Heart right ventricle (tissue), 16 donors: Measurements from ENCODE around the gene ARHGEF12. TPM values are rescaled to one million over a fixed set of nuclear protein-coding genes. Genes with fewer than 3 reads are reported as not detected.

ENCODE experiments used
- ATAC-seq, 8 donors: fragments of 200-7000 bp; cut with Tn5 transposase; one replicate each; pipeline ENCODE4 v1.9.1; 2020; ENCODE audit warnings: mild to moderate bottlenecking in 8 of 8, moderate library complexity in 8 of 8, moderate number of reproducible peaks in 1 of 8
- DNase-seq, 2 donors: peaks; one replicate each; pipeline ENCODE4 v3.0.0-alpha.2; 2020
- H3K27ac ChIP-seq, 10 donors: fragments of 200-600 bp; sonication (generic) in 2 of 10; one replicate each; pipeline versions ENCODE4 v1.5.0 to v1.8.0; 2020 to 2022; ENCODE audit warnings: mild to moderate bottlenecking in 3 of 10
- H3K27me3 ChIP-seq, 7 donors: fragments of 200-600 bp; one replicate each; pipeline ENCODE4 v1.8.0; 2021 to 2022; ENCODE audit warnings: mild to moderate bottlenecking in 2 of 7
- H3K36me3 ChIP-seq, 9 donors: fragments of 200-600 bp; sonication (generic) in 1 of 9; one replicate each; pipeline versions ENCODE4 v1.5.0 to v1.8.0; 2020 to 2022; ENCODE audit warnings: mild to moderate bottlenecking in 2 of 9
- H3K4me1 ChIP-seq, 9 donors: fragments of 200-600 bp; sonication (generic) in 1 of 9; one replicate each; pipeline versions ENCODE4 v1.5.0 to v1.8.0; 2020 to 2022; ENCODE audit warnings: mild to moderate bottlenecking in 4 of 9
- H3K4me3 ChIP-seq, 10 donors: fragments of 200-600 bp; sonication (generic) in 2 of 10; one replicate each; pipeline versions ENCODE4 v1.5.0 to v1.8.0; 2020 to 2022; ENCODE audit warnings: mild to moderate bottlenecking in 7 of 10, moderate library complexity in 2 of 10
- H3K9me3 ChIP-seq, 11 donors: fragments of 200-600 bp in 10 of 11; sonication (generic) in 2 of 11; one replicate each; pipeline versions ENCODE4 v1.5.0 to v1.8.0; 2013 to 2022; ENCODE audit warnings: mild to moderate bottlenecking in 2 of 11, control low read depth in 1 of 11, moderate library complexity in 1 of 11
- CTCF ChIP-seq, 9 donors: fragments of 200-600 bp; sonication (generic) in 2 of 9; IDR thresholded peaks; one replicate each; pipeline versions ENCODE4 v1.5.0 to v1.8.0; 2021 to 2022; ENCODE audit warnings: antibody characterized with exemption in 9 of 9, mild to moderate bottlenecking in 5 of 9, moderate library complexity in 1 of 9
- WGBS, 2 donors: extraction: QIAGEN DNeasy Blood & Tissue Kit; methylation state at CpG; one replicate each; pipeline ENCODE4 v1.1.7; 2013; ENCODE audit warnings: inconsistent platforms in 1 of 2; 5-methylcytosine and 5-hydroxymethylcytosine counted together
- intact Hi-C, 10 donors: fragments of 100-400 bp; cut with DNase I; formaldehyde crosslinking; loops; one replicate each; pipeline versions ENCODE4 v1.11.1 to v1.14.2; 2022
- polyA plus RNA-seq, 2 donors: library from polyadenylated mRNA; stranded (reverse); fragments of 200-250 nt; gene quantifications; one replicate each; pipeline ENCODE4 v1.2.3, GENCODE V29; 2013
- total RNA-seq, 10 donors: library from RNA; stranded (reverse); fragmentation: NEBNext Ultra II Directional in 3 of 10; extraction: Animal tissue kit (Norgen Biotek cat#: 25700) in 3 of 10; gene quantifications; one replicate each; pipeline versions ENCODE4 v1.2.1 to v1.2.4, GENCODE V29; 2021 to 2023
- donor health status: Arrhythmogenic right ventricular cardiomyopathy.
- donor health status: ischemic (EF 13 %, LVEDD 7.1; RV severe dilation, severe dysfunction).
- donor health status: healthy with polysubstance abuse.
- donor health status: DM: no; HTN: yes; CAD: no.
- donor health status: DM: no; HTN: no; CAD: no.
- donor health status: ischemic (EF 25% LVEDD 6.9; RV normal size, moderate dysfunction).
- donor health status: ischemic (EF 25% LVEDD 5.7; RV mildly dilated, moderate dysfunction).
- donor health status: healthy.
- donor health status: DM: yes; HTN: yes; CAD: no.
- donor health status: Ischemic cardiomyopathy.
- donor health status: ischemic (EF 35%, LVEDD 5.7; RV mildly dilated, moderate dysfunction).
- donor health status: nonischemic (EF 11% LVEDD 7.7; RV severe dilation, severe dysfunction).
- donor health status: DM: yes; HTN: yes; CAD: no.
- donor health status: PGD.
- donor health status: ischemic (EF 29% LVEDD 5.4; RV normal size, mild dysfunction).
- donor health status: nonischemic (EF 23%, LVEDD 6.1; RV moderate dilation, normal function).

The ARHGEF12 gene
- total and polyA plus RNA-seq, 12 donors: 20.0 to 155 (median 110) TPM

- H3K4me3 ChIP-seq: no peak overlapping the region
- WGBS, 2 donors: 45 to 58% methylated on average over 2 of the region's 2 CpGs
- peaks cover 0 to 6% (median 0%) of the 10 kb centered on the region in 7 donors for H3K27me3 ChIP-seq
- no peaks in the 10 kb centered on the region for H3K36me3 ChIP-seq
- peaks cover 6 to 78% (median 53%) of the 10 kb centered on the region in 9 donors for H3K4me1 ChIP-seq
- peak overlapping the region in 1 of 10 donors; percentile 4 for H3K27ac ChIP-seq
- TF ChIP-seq CTCF (IDR thresholded peaks at IDR 0.05): no peak
- ATAC-seq: peak in 1 of 8 donors; percentile 27
- no peak for DNase-seq
- peaks cover 0 to 5% (median 0%) of the 10 kb centered on the region in 11 donors for H3K9me3 ChIP-seq
- intact Hi-C loops: no loop called here
Observed at GRCh38 chr11:120398132-120398531, 61.9 kb downstream of the ARHGEF12 start.

GRCh38 chr11:120399307-120399706, 63.1 kb downstream of the ARHGEF12 start:
- H3K36me3 ChIP-seq: no peaks in the 10 kb centered on the region
- H3K27ac ChIP-seq: no peak overlapping the region
- no peak for DNase-seq
- peaks cover 0 to 5% (median 0%) of the 10 kb centered on the region in 11 donors for H3K9me3 ChIP-seq
- WGBS, 2 donors: 62 to 66% methylated on average over 2 of the region's 2 CpGs
- no peak for TF ChIP-seq CTCF (IDR thresholded peaks at IDR 0.05)
- intact Hi-C loops: no loop called here
- peak in 2 of 8 donors; percentile 34 to 46 for ATAC-seq
- H3K4me3 ChIP-seq: no peak overlapping the region
- peaks cover 6 to 76% (median 50%) of the 10 kb centered on the region in 9 donors for H3K4me1 ChIP-seq
- peaks cover 0 to 6% (median 0%) of the 10 kb centered on the region in 7 donors for H3K27me3 ChIP-seq

- peaks cover 11 to 87% (median 63%) of the 10 kb centered on the region in 9 donors for H3K4me1 ChIP-seq
- no peak for TF ChIP-seq CTCF (IDR thresholded peaks at IDR 0.05)
- H3K36me3 ChIP-seq: no peaks in the 10 kb centered on the region
- ATAC-seq (peak in 7 of 8 donors; percentile 51 to 93 (median 80)), DNase-seq (peak in 1 of 2 donors; percentile 25)
- WGBS, 2 donors: 52 to 55% methylated on average over 7 of the region's 7 CpGs
- H3K27ac ChIP-seq: peak overlapping the region in 7 of 10 donors; percentile 7 to 57 (median 30)
- intact Hi-C loops: loop anchor here in 1 of 10 donors (5.0 kb wide), 1 partner anchor 63 kb away; the partner anchor contains the start of gene ARHGEF12
- H3K27me3 ChIP-seq: peaks cover 0 to 6% (median 0%) of the 10 kb centered on the region in 7 donors
- peaks cover 0 to 3% (median 0%) of the 10 kb centered on the region in 11 donors for H3K9me3 ChIP-seq
- H3K4me3 ChIP-seq: peak overlapping the region in 1 of 10 donors; percentile 4
Observed at GRCh38 chr11:120400564-120401364, 64.6 kb downstream of the ARHGEF12 start.

GRCh38 chr11:120401506-120401905, 65.3 kb downstream of the ARHGEF12 start:
- 20 to 28% methylated on average over 1 of the region's 1 CpG for WGBS, 2 donors
- peaks cover 0 to 6% (median 0%) of the 10 kb centered on the region in 7 donors for H3K27me3 ChIP-seq
- H3K4me1 ChIP-seq: peaks cover 11 to 93% (median 64%) of the 10 kb centered on the region in 9 donors
- DNase-seq (no peak), ATAC-seq (no peak)
- no peak overlapping the region for H3K4me3 ChIP-seq
- TF ChIP-seq CTCF (IDR thresholded peaks at IDR 0.05): no peak
- intact Hi-C loops: loop anchor here in 1 of 10 donors (5.0 kb wide), 1 partner anchor 64 kb away; the partner anchor contains the start of gene ARHGEF12
- H3K27ac ChIP-seq: peak overlapping the region in 4 of 10 donors; percentile 30 to 57 (median 36)
- H3K9me3 ChIP-seq: no peaks in the 10 kb centered on the region
- no peaks in the 10 kb centered on the region for H3K36me3 ChIP-seq
